PC-3 (cell line): Measurements from ENCODE around the gene CPEB3. TPM values are rescaled to one million over a fixed set of nuclear protein-coding genes. Genes with fewer than 3 reads are reported as not detected.
A peak's percentile ranks its signal among the peaks of the same experiment; 100 is the strongest.
"Not testable (repeated sequence)": the region's sequence is repeated elsewhere in the genome, so short reads cannot be mapped to it uniquely, and the experiment has no call there.

Experiments
- ATAC-seq: fragments of 200-7000 bp; cut with Tn5 transposase; 2 replicates; pipeline ENCODE4 v1.9.1; 2020; ENCODE audit warnings: mild to moderate bottlenecking, moderate library complexity
- BruUV-seq: library from RNA; stranded (reverse); fragments of 400-500 nt; replicated peaks from 2 replicates; lab custom pipeline; 2021; lab: Mats Ljungman, UMichigan
- CTCF ChIA-PET: fragments of 300-600 bp; sonication (Branson Sonifier 250); formaldehyde crosslinking; loops from one replicate; lab custom pipeline; 2022; ENCODE audit warnings: antibody characterized with exemption; lab: Charles Lee
- POLR2A ChIA-PET: fragments of 300-600 bp; sonication (Branson Sonifier 250); formaldehyde crosslinking; loops from one replicate; lab custom pipeline; 2022; ENCODE audit warnings: antibody characterized with exemption; ENCODE audit not compliant: unreplicated experiment; lab: Charles Lee
- DNase-seq: peaks from one replicate; pipeline ENCODE4 v3.0.0-alpha.2; 2015
- H2AFZ ChIP-seq: fragments of 300-600 bp; sonication (generic); 2 replicates; pipeline ENCODE4 v1.6.0; 2016; ENCODE audit warnings: antibody characterized with exemption, low read length
- H3F3A ChIP-seq: fragments of 300-600 bp; sonication (generic); one replicate; pipeline ENCODE4 v1.6.0; 2017; ENCODE audit warnings: antibody characterized with exemption, low read length, control low read depth, mild to moderate bottlenecking; ENCODE audit not compliant: unreplicated experiment
- H3K27ac ChIP-seq: fragments of 300-600 bp; sonication (generic); 2 replicates; pipeline ENCODE4 v1.5.1; 2016; ENCODE audit warnings: mild to moderate bottlenecking, low read length
- H3K27me3 ChIP-seq: fragments of 300-600 bp; sonication (generic); 2 replicates; pipeline ENCODE4 v1.6.1; 2016; ENCODE audit warnings: low read length, mixed read lengths
- H3K36me3 ChIP-seq: fragments of 300-600 bp; sonication (generic); 2 replicates; pipeline ENCODE4 v1.6.1; 2016; ENCODE audit warnings: low read depth, mixed run types, low read length, mixed read lengths
- H3K4me1 ChIP-seq: fragments of 300-600 bp; sonication (generic); 2 replicates; pipeline ENCODE4 v1.5.1; 2016; ENCODE audit warnings: low read length; ENCODE audit not compliant: insufficient read depth
- H3K4me2 ChIP-seq: fragments of 300-600 bp; sonication (generic); 2 replicates; pipeline ENCODE4 v1.6.0; 2016; ENCODE audit warnings: low read length
- H3K4me3 ChIP-seq: fragments of 300-600 bp; sonication (generic); 2 replicates; pipeline ENCODE4 v1.5.1; 2016; ENCODE audit warnings: mild to moderate bottlenecking, low read length, mixed read lengths
- H3K79me2 ChIP-seq: fragments of 300-600 bp; sonication (generic); 2 replicates; pipeline ENCODE4 v1.6.1; 2017; ENCODE audit warnings: low read length, mixed read lengths
- H3K9ac ChIP-seq: fragments of 300-600 bp; sonication (generic); 2 replicates; pipeline ENCODE4 v1.6.0; 2016; ENCODE audit warnings: mild to moderate bottlenecking, low read length
- H3K9me2 ChIP-seq: fragments of 300-600 bp; sonication (generic); replicated peaks from 2 replicates; pipeline ENCODE4 v1.6.1; 2016; ENCODE audit warnings: mixed run types, low read length, mixed read lengths
- H3K9me3 ChIP-seq: fragments of 300-600 bp; sonication (generic); 2 replicates; pipeline ENCODE4 v1.6.1; 2016; ENCODE audit warnings: low read length, mixed read lengths
- H4K20me1 ChIP-seq: fragments of 300-600 bp; sonication (generic); 2 replicates; pipeline ENCODE4 v1.6.1; 2016; ENCODE audit warnings: low read length, mixed read lengths
- CTCF ChIP-seq: fragments of 300-600 bp; sonication (generic); conservative IDR thresholded peaks from 2 replicates; pipeline ENCODE4 v1.5.1; 2017; ENCODE audit warnings: antibody characterized with exemption, low read depth, mild to moderate bottlenecking, low read length
- EZH2 ChIP-seq: fragments of 300-600 bp; sonication (generic); IDR thresholded peaks from one replicate; pipeline ENCODE4 v1.6.1; 2017; ENCODE audit warnings: antibody characterized with exemption, mild to moderate bottlenecking, low read length; ENCODE audit not compliant: unreplicated experiment
- EZH2phosphoT487 ChIP-seq: fragments of 300-600 bp; sonication (generic); IDR thresholded peaks from 2 replicates; pipeline ENCODE4 v1.6.1; 2018; ENCODE audit warnings: mild to moderate bottlenecking, antibody characterized with exemption, low read length, borderline replicate concordance
- intact Hi-C: fragments of 100-400 bp; cut with micrococcal nuclease; formaldehyde crosslinking; loops from 2 replicates; pipeline ENCODE4 v1.9.0; 2023
- total RNA-seq: library from RNA; depleted of rRNA; stranded (reverse); fragments of >200 nt; gene quantifications from 2 replicates; pipeline ENCODE4 v1.2.3, GENCODE V29; 2014

Gene CPEB3
- total RNA-seq, 1 experiment from 2014 or later = 0.80 TPM

GRCh38 chr10:92222603-92223262 lies 68.1 kb downstream of the CPEB3 start:
- Histone ChIP-seq H4K20me1 (no peaks in the 10 kb centered on the region), H3K4me3 (peak overlapping the region; percentile 44; the same call in 1 of the 2 replicates), H3F3A (peaks cover 15% of the 10 kb centered on the region), H3K4me1 (peaks cover 27% of the 10 kb centered on the region), H3K79me2 (no peaks in the 10 kb centered on the region), H3K36me3 (no peaks in the 10 kb centered on the region), H3K27ac (peak overlapping the region; percentile 93), H3K9ac (peak overlapping the region; percentile 48), H3K4me2 (peak overlapping the region; percentile 80), H2AFZ (0 out of 2 replicates have a peak overlapping the region, but pooled peaks have one; percentile 34), H3K9me3 (no peaks in the 10 kb centered on the region), H3K9me2 (no peaks in the 10 kb centered on the region), H3K27me3 (no peaks in the 10 kb centered on the region)
- peak; percentile 84 for DNase-seq
- no TSS peak for BruUV-seq
- ATAC-seq = peak; percentile 79
- TF ChIP-seq EZH2phosphoT487 = no peak
- no peak for TF ChIP-seq CTCF
- TF ChIP-seq EZH2 = no peak
- intact Hi-C loops = loop anchor here (2.0 to 5.0 kb wide), 2 partner anchors 16 to 70 kb away; partner anchors contain the start of genes CPEB3 and MARCHF5
- ChIA-PET POLR2A (interaction anchor here (0.5 to 1.8 kb wide), 3 partner anchors 16 to 99 kb away, joined by 3 to 14 read pairs (median 12); partner anchors contain the start of genes CPEB3 and MARCHF5), CTCF (no interaction called here)

- Histone ChIP-seq H4K20me1 (no peaks in the 10 kb centered on the region), H3K9me3 (no peaks in the 10 kb centered on the region), H3K4me1 (peaks cover 27% of the 10 kb centered on the region), H3K27ac (peak overlapping the region; percentile 81), H3K9me2 (no peaks in the 10 kb centered on the region), H3K9ac (0 out of 2 replicates have a peak overlapping the region, but pooled peaks have one; percentile 9), H3F3A (peaks cover 15% of the 10 kb centered on the region), H3K4me3 (no peak overlapping the region), H2AFZ (no peak overlapping the region), H3K36me3 (no peaks in the 10 kb centered on the region), H3K27me3 (no peaks in the 10 kb centered on the region), H3K79me2 (no peaks in the 10 kb centered on the region), H3K4me2 (peak overlapping the region; percentile 72)
- peak; percentile 66 for ATAC-seq
- CTCF ChIA-PET = interaction anchor here (1.0 kb wide), 2 partner anchors 72 to 132 kb away, joined by 4 to 6 read pairs; partner anchors contain the start of genes CPEB3 and MARCHF5
- intact Hi-C loops = no loop called here
- no TSS peak for BruUV-seq
- POLR2A ChIA-PET = interaction anchor here (0.8 kb wide), 1 partner anchor 19 kb away, joined by 3 read pairs; no protein-coding TSS in a partner anchor
- TF ChIP-seq EZH2phosphoT487 (no peak), CTCF (no peak), EZH2 (no peak)
- peak; percentile 75 for DNase-seq
Observed at GRCh38 chr10:92219559-92219958, 71.3 kb downstream of the CPEB3 start.

GRCh38 chr10:92218569-92218968 lies 72.3 kb downstream of the CPEB3 start:
- no peaks in the 10 kb centered on the region for H3K27me3 ChIP-seq
- no peaks in the 10 kb centered on the region for H3K36me3 ChIP-seq
- H3F3A ChIP-seq = peaks cover 15% of the 10 kb centered on the region
- no peaks in the 10 kb centered on the region for H3K79me2 ChIP-seq
- TF ChIP-seq EZH2phosphoT487 = no peak
- no peak for TF ChIP-seq CTCF
- no peak for TF ChIP-seq EZH2
- POLR2A ChIA-PET = no interaction called here
- no peak for DNase-seq
- no TSS peak for BruUV-seq
- intact Hi-C loops = no loop called here
- no peaks in the 10 kb centered on the region for H3K9me2 ChIP-seq
- H3K9ac ChIP-seq = no peak overlapping the region
- H3K4me2 ChIP-seq = no peak overlapping the region
- H2AFZ ChIP-seq = no peak overlapping the region
- CTCF ChIA-PET = no interaction called here
- no peak overlapping the region for H3K4me3 ChIP-seq
- H3K27ac ChIP-seq = no peak overlapping the region
- no peaks in the 10 kb centered on the region for H3K9me3 ChIP-seq
- H4K20me1 ChIP-seq = no peaks in the 10 kb centered on the region
- ATAC-seq = no peak
- peaks cover 27% of the 10 kb centered on the region for H3K4me1 ChIP-seq

- BruUV-seq, H3K79me2 ChIP-seq, H3K27me3 ChIP-seq, H3K9me3 ChIP-seq, H3K9ac ChIP-seq, H2AFZ ChIP-seq, H3K9me2 ChIP-seq, H3K4me2 ChIP-seq, CTCF ChIA-PET, intact Hi-C loops, H3K36me3 ChIP-seq, H4K20me1 ChIP-seq, H3K4me3 ChIP-seq, POLR2A ChIA-PET, ATAC-seq, H3K27ac ChIP-seq: not testable (repeated sequence)
- DNase-seq = peak; percentile 40
- H3F3A ChIP-seq = peaks cover 11% of the 10 kb centered on the region
- H3K4me1 ChIP-seq = peaks cover 15% of the 10 kb centered on the region
Observed at GRCh38 chr10:92216608-92217007, 74.3 kb downstream of the CPEB3 start.
